A673 (cell line): ENCODE data around the gene CNTLN. TPM values are rescaled to one million over a fixed set of nuclear protein-coding genes. Genes with fewer than 3 reads are reported as not detected.

Source experiments
- BruUV-seq: library from RNA; stranded (reverse); fragments of 400-500 nt; replicated peaks from 2 replicates; lab custom pipeline; 2021; lab: Mats Ljungman, UMichigan
- CTCF ChIA-PET: fragments of 300-600 bp; sonication (Branson Sonifier 250); formaldehyde crosslinking; loops from one replicate; lab custom pipeline; 2022; ENCODE audit warnings: antibody characterized with exemption; lab: Charles Lee
- POLR2A ChIA-PET: fragments of 300-600 bp; sonication (Branson Sonifier 250); formaldehyde crosslinking; loops from one replicate; lab custom pipeline; 2022; ENCODE audit warnings: antibody characterized with exemption; ENCODE audit not compliant: low non-redundant PET; lab: Charles Lee
- DNase-seq: peaks from one replicate; pipeline ENCODE4 v3.0.0-alpha.2; 2015; ENCODE audit warnings: low spot score
- H3K27ac ChIP-seq: fragments of 200-600 bp; sonication (generic); 2 replicates; pipeline ENCODE4 v1.5.1; 2016; ENCODE audit warnings: mixed run types, low read depth, mild to moderate bottlenecking, mixed read lengths, antibody characterized with exemption, low read length; ENCODE audit not compliant: poor library complexity, severe bottlenecking
- H3K27me3 ChIP-seq: fragments of 200-600 bp; sonication (generic); replicated peaks from 2 replicates; pipeline ENCODE4 v1.6.1; 2017; ENCODE audit warnings: mixed run types, low read depth, mild to moderate bottlenecking, mixed read lengths, antibody characterized with exemption, low read length; ENCODE audit not compliant: insufficient read depth, poor library complexity
- H3K36me3 ChIP-seq: fragments of 200-600 bp; sonication (generic); 2 replicates; pipeline ENCODE4 v1.6.1; 2016; ENCODE audit warnings: mixed run types, mild to moderate bottlenecking, mixed read lengths, antibody characterized with exemption, low read length; ENCODE audit not compliant: insufficient read depth, poor library complexity, severe bottlenecking
- H3K4me1 ChIP-seq: fragments of 200-600 bp; sonication (generic); 2 replicates; pipeline ENCODE4 v1.6.1; 2017; ENCODE audit warnings: mixed run types, mild to moderate bottlenecking, mixed read lengths, antibody characterized with exemption, low read length; ENCODE audit not compliant: insufficient read depth, poor library complexity, severe bottlenecking
- H3K4me3 ChIP-seq: fragments of 200-600 bp; sonication (generic); 2 replicates; pipeline ENCODE4 v1.5.1; 2016; ENCODE audit warnings: low read depth, mixed run types, mild to moderate bottlenecking, mixed read lengths, low read length; ENCODE audit not compliant: poor library complexity, severe bottlenecking
- H3K9me3 ChIP-seq: fragments of 200-600 bp; sonication (generic); 2 replicates; pipeline ENCODE4 v1.6.1; 2016; ENCODE audit warnings: mixed run types, low read depth, mild to moderate bottlenecking, mixed read lengths, antibody characterized with exemption, low read length; ENCODE audit not compliant: poor library complexity, severe bottlenecking
- EZH2 ChIP-seq: fragments of 200-600 bp; sonication (generic); IDR thresholded peaks from 2 replicates; pipeline ENCODE4 v1.6.1; 2017; ENCODE audit warnings: borderline replicate concordance, low read depth, mild to moderate bottlenecking, mixed read lengths, antibody characterized with exemption, low read length; ENCODE audit not compliant: poor library complexity, severe bottlenecking
- intact Hi-C: fragments of 100-400 bp; cut with micrococcal nuclease; formaldehyde crosslinking; loops from one replicate; pipeline ENCODE4 v1.10.0; 2022; ENCODE audit not compliant: unreplicated experiment
- total RNA-seq: library from RNA; stranded (reverse); gene quantifications from 2 replicates; pipeline ENCODE4 v1.2.3, GENCODE V29; 2021
- TF ChIP-seq, protein P1 (sequence below): fragments of 300-800, 200-600 bp; sonication (generic); conservative IDR thresholded peaks from 2 replicates; pipeline ENCODE4 v1.5.1; 2017; ENCODE audit warnings: low read depth, mild to moderate bottlenecking, antibody characterized with exemption, low read length, moderate library complexity, mixed read lengths

Gene CNTLN
- total RNA-seq, 1 experiment from 2014 or later: 6.6 TPM

DNA sequence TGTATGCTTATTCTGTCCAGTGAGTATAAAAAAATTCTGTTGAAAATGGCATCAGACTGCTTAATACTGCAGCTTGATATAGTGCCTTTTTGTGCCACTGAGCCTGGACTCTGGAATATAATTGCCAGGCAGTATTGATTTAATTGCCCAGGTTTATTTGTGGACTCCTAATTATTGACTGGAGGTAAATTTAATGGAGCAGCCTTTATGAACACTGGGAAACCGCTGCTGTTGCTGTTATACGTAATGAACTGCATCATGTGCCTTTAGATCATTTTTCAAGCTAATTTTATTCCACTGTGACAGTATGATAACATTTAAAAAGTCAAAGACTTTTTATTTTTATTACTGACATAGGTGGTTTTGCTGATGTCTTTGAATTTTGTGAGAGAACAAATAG, 353.8 kb downstream of the CNTLN start:
- POLR2A ChIA-PET: no interaction called here
- CTCF ChIA-PET: no interaction called here
- BruUV-seq: no TSS peak

DNA sequence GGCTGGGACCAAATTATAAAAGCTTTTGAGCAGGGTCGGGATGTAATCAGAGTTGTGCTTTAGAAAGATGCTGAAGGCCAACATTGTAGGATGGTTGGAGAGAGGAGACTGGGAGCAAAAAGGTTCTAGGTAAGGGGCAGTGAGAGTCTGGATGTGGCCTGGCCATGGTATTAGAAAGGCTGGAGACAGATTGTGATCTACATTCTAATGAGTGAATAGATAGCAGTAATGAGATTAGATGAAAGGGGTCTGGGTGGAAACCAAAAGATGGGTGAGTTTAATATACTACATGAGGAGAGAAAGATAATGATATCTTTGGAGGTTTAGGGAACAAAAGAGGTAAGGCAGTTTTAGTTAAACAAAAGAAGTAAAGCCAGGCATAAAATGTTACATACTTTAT, 355.3 kb downstream of the CNTLN start:
- intact Hi-C loops: no loop called here
- no TSS peak for BruUV-seq
- DNase-seq: no peak
- H3K4me1 ChIP-seq: no peaks in the 10 kb centered on the region
- no peak overlapping the region for H3K4me3 ChIP-seq
- H3K27ac ChIP-seq: no peak overlapping the region
- no peaks in the 10 kb centered on the region for H3K27me3 ChIP-seq
- no peak for TF ChIP-seq EZH2
- TF ChIP-seq, protein P1, sequence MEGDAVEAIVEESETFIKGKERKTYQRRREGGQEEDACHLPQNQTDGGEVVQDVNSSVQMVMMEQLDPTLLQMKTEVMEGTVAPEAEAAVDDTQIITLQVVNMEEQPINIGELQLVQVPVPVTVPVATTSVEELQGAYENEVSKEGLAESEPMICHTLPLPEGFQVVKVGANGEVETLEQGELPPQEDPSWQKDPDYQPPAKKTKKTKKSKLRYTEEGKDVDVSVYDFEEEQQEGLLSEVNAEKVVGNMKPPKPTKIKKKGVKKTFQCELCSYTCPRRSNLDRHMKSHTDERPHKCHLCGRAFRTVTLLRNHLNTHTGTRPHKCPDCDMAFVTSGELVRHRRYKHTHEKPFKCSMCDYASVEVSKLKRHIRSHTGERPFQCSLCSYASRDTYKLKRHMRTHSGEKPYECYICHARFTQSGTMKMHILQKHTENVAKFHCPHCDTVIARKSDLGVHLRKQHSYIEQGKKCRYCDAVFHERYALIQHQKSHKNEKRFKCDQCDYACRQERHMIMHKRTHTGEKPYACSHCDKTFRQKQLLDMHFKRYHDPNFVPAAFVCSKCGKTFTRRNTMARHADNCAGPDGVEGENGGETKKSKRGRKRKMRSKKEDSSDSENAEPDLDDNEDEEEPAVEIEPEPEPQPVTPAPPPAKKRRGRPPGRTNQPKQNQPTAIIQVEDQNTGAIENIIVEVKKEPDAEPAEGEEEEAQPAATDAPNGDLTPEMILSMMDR: no peak
- H3K36me3 ChIP-seq: no peaks in the 10 kb centered on the region
- ChIA-PET CTCF (no interaction called here), POLR2A (interaction anchor here (0.5 kb wide), 1 partner anchor 158 kb away, joined by 4 read pairs; no protein-coding TSS in a partner anchor)
- H3K9me3 ChIP-seq: no peaks in the 10 kb centered on the region

More for the DNA sequence above, 353.8 kb downstream of the CNTLN start:
- intact Hi-C loops: no loop called here
- Histone ChIP-seq H3K9me3 (no peaks in the 10 kb centered on the region), H3K36me3 (no peaks in the 10 kb centered on the region), H3K4me1 (no peaks in the 10 kb centered on the region), H3K27ac (no peak overlapping the region), H3K27me3 (no peaks in the 10 kb centered on the region), H3K4me3 (no peak overlapping the region)
- no peak for DNase-seq
- TF ChIP-seq, protein P1: no peak
- TF ChIP-seq EZH2: no peak

DNA sequence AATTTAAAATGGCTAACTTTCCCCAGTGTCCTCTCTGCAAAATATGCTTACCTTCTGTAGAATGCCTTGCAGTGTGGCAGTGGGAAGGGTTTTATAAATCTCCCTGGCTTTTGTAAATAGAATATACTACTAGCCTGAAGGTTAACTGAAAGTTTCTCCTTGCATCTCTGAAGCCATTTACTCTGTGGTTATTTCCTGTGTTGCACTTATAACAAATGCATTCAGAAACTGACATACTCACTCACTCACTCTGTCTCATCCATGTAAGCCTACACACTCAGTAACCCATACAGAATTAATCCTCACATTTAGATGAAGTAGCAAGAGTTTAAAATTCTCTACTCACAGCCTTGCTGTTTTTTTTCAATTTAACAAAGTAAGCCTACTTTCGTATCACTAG, 356.9 kb downstream of the CNTLN start:
- no TSS peak for BruUV-seq
- Histone ChIP-seq H3K27ac (no peak overlapping the region), H3K27me3 (no peaks in the 10 kb centered on the region), H3K4me1 (no peaks in the 10 kb centered on the region), H3K9me3 (no peaks in the 10 kb centered on the region), H3K36me3 (no peaks in the 10 kb centered on the region), H3K4me3 (no peak overlapping the region)
- intact Hi-C loops: no loop called here
- POLR2A ChIA-PET: no interaction called here
- CTCF ChIA-PET: no interaction called here
- DNase-seq: no peak
- no peak for TF ChIP-seq EZH2
- TF ChIP-seq, protein P1: no peak
